AG20443 (cell line): ENCODE data around the gene PYGL.
"Not testable (repeated sequence)": the region's sequence is repeated elsewhere in the genome, so short reads cannot be mapped to it uniquely, and the experiment has no call there.

Experiments used
- DNase-seq: peaks from one replicate; pipeline ENCODE4 v3.0.0; 2012; ENCODE audit warnings: low spot score, mixed read lengths

PYGL gene

DNA sequence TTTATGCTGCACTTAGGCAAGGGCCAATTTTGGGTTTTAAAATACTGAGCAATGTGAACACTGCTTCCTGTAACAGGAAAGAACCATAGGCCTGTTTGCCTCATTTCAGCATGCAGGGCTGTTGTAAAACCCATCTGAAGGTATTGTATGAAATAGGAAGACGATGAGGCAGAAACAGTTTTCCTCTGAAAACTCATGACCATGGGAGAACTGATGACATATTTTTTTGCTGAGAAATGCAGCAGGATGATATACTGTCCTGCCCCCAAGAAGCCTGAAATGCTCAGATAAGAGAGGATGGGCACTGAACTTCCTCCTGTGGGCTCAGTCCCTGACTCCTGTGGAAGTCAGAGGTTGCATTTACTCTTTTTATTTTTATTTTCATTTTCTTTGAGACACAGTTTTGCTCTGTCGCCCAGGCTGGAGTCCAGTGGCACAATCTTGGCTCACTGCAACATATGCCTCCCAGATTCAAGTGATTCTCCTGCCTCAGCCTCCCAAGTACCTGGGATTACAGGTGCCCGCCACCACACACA lies 17.4 kb downstream of the PYGL start:
- no peak for DNase-seq

GRCh38 chr14:50924843-50925242 lies 19.4 kb downstream of the PYGL start:
- DNase-seq, result no peak

- no peak for DNase-seq
Measured at GRCh38 chr14:50924236-50924635, 20.0 kb downstream of the PYGL start.

GRCh38 chr14:50922803-50923202 lies 21.5 kb downstream of the PYGL start:
- no peak for DNase-seq

DNA sequence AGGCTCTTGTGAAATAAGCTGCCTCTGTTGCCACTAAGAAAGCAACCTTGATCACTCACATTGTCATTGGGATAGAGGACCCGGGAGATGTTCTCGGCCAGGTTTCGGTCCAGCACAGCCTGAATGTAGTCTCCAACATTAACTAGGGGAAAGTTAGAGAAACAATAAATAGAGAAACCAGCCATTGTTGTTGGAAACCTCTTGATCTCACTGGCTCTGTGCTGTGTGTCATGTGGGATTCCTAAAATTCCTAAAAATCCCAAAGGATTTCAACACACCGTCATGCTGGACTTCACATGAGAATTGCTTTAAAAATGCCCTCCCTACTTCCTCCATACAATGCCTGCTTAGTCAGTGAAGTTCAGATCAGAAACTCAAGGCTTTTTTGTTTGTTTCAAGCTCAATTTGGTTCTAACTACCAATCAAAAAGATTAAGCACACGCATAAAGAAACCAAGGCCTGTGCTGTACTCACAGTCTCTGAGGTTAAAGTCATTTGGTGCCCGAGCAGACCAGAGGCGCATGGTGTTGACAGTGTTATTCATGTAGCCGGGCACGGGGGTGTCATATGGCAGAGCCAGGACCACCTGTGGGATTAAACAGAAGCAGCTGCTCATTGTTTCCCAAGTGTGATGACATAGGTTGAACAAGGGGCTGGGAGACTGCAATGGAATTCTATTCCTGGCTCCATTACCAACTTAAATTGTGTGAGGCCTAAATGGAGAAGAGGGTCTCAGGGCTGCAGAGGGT lies 23.6 kb downstream of the PYGL start:
- peak; percentile 81 for DNase-seq

GRCh38 chr14:50919524-50919923 lies 24.8 kb downstream of the PYGL start:
- not testable (repeated sequence) for DNase-seq

DNA sequence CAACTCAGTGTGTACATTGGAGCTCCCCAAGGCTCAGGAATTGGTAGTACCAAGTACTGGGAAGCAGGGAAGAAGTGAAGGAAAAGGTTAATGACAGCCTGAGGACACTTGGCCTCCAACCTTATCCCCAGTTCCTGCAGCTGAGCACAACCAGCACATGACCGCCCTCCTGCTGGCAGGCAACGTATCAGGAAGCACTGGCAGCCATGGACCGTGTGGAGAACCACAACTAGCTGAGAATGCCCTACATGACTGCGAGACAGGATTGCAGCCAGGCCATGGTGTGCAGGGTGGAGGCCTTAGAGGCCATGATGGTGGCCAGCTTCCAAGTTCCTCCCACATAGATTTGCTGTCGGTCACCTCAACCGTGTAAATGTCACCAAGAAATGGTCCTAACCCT lies 26.8 kb downstream of the PYGL start:
- no peak for DNase-seq

GRCh38 chr14:50910495-50911420 lies 33.5 kb downstream of the PYGL start:
- DNase-seq, result no peak

GRCh38 chr14:50906326-50907065 lies 37.8 kb downstream of the PYGL start:
- no peak for DNase-seq

DNA sequence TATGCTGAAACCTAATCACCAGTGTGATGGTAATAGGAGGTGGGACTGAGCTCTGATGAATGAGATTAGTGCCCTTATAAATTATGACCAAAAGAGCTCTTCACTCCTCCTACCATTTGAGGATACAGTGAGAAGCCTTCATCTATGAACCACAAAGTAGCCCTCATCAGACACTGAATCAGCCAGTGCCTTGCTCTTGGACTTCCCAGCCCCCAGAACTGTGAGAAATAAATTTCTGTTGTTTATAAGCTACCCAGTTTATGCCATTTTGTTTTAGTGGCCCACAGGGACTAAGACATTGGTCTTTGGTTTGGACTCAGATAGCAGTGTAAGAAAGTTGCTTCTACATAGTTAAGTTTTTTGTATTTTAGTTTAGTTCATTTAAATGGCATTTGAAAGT lies 39.6 kb downstream of the PYGL start:
- no peak for DNase-seq

DNA sequence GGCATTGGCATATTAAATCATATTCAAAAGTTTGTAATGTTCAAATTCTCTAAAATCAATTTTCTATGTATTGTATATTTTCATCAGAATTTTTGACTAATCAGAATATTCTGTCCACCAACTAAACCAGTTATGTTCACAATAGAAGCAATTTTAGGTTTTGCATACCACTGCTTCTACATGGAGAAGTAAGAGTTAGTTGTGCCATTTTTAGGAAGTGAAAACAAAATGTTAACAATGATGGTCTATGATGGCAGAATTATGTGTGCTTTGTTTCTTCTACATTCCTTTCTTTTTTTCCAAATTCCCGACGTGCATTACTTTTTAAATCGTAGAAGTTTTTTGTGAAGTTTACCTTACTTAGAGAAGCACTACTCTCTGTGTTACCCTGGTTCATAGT lies 42.9 kb downstream of the PYGL start:
- DNase-seq, result no peak

DNA sequence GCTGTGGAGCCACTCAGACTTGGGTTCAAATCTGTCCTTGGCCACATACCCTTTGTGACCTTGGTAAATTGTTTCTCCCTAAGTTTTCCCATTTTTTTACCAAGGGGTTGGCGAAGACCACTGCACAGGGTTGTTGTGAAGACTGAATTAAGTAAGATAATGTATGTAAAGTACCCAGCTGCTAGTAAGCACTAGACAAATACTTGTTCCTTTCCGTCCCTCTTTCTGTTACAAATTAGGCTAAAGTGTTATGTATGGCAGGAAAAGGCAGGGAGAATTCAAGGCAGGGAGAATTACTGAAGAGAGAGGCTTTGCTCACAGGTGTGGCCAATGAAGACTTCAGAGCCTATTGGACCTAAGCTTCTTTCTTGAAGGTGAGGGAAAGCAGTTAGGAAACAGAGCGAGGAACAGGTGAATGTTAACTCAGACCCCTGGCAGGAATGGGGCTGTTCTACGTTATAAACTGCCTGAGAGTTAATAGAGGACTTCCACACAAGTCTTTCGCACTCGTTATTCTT lies 46.6 kb downstream of the PYGL start:
- no peak for DNase-seq

DNA sequence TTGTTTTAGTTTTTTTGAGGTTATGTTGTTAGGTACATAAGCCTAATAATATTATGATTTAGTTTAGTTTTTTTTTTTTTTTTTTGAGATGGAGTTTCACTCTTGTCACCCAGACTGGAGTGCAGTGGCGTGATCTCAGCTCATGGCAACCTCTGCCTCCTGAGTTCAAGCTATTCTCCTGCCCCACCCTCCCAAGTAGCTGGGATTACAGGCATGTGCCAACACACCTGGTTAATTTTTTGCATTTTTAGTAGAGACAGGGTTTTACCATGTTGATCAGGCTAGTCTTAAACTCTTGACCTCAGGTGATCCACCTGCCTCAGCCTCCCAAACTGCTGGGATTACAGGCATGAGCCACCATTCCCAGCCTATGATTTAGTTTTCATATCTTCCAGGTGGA lies 47.3 kb downstream of the PYGL start:
- not testable (repeated sequence) for DNase-seq

DNA sequence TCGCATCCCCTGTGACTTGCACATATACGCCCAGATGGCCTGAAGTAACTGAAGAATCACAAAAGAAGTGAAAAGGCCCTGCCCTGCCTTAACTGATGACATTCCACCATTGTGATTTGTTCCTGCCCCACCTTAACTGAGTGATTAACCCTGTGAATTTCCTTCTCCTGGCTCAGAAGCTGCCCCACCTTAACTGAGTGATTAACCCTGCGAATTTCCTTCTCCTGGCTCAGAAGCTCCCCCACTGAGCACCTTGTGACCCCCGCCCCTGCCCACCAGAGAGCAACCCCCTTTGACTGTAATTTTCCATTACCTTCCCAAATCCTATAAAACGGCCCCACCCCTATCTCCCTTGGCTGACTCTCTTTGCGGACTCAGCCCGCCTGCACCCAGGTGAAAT lies 47.9 kb downstream of the PYGL start:
- not testable (repeated sequence) for DNase-seq

DNA sequence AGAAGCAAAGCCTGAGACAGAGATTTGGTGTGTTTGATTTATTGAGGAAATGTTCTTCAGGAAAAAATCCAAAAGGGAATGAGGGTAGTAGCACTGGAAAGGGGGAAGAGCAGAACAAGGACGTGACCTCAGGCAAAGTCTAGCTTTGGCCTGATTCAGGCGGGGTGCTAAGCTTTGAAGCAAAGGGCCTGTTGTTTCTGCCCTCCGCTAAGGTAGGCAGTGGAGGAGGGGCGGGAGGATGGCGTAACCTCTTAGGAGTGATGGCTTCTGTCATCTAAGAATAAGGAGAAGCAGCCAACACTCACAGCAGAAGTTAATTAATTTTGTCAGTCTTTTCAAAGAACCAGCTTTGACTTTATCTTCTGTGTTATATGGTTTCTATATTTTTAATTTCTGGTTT lies 52.0 kb downstream of the PYGL start:
- DNase-seq, result no peak

DNA sequence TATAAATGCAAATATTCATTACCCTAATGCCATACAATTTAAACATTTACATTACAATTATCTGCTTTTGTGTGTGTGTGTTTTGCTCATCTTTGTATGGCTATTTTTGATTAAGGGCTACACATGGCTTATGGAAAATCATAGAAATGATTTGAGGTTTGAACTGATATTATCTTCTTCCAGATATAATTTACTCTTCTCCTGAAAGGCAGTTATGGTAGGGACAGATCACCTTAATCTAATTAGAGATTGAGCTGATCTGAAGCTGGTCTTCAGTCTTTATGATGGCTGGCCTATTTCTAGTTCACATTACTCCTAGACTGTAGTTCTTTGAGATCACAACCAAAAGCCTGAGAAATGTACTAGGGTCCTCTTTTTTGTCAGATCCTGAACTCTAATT lies 56.8 kb downstream of the PYGL start:
- no peak for DNase-seq

DNA sequence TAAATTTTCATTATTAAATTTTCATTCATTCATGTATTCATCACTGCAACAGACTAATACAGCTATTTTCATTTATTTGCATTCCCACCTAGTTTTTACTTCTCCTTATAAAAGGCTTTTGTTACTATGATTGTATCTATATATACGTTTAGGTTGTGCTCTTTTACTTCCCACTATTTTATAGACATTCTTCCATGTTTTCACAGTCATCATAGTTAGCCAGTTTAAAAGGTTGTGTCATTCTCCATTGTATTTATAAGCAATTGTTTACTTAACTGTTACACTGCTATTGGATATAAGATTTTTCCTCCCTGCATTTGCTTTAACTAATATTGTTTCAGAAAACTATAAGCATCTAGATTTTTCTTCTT lies 60.5 kb downstream of the PYGL start:
- no peak for DNase-seq

- no peak for DNase-seq
Measured at GRCh38 chr14:50882932-50883826, 61.1 kb downstream of the PYGL start.

DNA sequence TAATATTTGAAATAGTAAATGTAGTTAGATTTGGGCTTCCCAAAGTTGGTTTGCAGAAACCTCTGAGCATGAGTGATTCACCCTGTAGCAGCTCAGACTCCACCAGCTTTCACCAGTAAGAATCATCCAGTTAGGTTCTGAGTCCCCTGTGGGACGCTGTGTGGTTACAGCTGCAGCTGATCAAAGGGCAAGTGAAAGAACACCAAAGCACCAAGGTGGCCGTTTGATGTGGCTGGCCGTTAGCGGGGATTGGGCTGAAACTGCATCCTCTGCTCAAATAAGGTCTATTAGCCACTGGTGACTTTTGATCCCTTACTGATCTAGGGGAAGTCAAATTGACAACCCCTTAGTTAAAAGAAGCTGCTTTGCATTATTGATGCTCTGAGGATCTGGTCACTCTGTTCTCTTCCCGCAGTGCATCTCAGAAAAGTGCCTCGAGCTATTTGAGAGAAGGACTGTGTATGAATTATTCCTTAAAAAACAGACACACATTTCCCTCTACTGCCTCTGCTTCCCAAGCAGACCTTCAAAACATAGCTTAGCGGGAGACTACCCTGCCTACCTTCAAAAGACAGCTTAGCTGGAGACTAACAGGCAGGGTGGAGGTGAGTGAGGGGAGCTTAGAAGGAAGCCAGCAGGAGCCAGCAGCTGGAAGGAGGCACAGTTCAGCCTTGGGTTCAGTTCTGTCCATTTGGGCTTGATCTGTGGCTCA lies 68.8 kb downstream of the PYGL start:
- peak; percentile 52 for DNase-seq

DNA sequence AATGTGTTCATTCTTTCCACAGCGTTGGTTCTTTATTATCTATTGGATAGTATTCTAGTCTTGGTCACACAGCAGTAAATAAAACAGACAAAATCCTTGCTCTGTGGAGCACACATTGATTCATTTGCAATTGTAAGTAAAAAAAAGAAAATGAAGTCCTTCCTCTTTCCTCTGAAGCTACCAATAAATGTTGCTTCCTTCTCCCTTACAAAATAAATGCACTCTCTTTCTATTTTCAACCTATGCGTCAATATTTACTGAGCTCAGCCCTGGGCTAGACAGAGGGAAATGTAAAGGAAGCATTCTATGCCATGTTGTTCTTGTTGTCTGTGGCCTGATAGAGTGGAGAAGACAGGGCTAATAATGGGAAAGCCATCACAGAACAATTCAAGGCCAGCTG lies 69.5 kb downstream of the PYGL start:
- no peak for DNase-seq
